GM18526 (cell line): ENCODE measurements around the gene CASS4.
A peak's percentile ranks its signal among the peaks of the same experiment; 100 is the strongest.

Experiments used
- POLR2A ChIP-seq: IDR thresholded peaks from 3 replicates; pipeline ENCODE4 v1.6.1; 2011; ENCODE audit not compliant: insufficient read length; ENCODE audit errors: extremely low read depth

Gene CASS4

GRCh38 chr20:56388882-56389281 is 23.2 kb upstream of the CASS4 start:
- TF ChIP-seq POLR2A = no peak

- TF ChIP-seq POLR2A = no peak
Observed at GRCh38 chr20:56389807-56390206, 22.3 kb upstream of the CASS4 start.

- no peak for TF ChIP-seq POLR2A
Observed at GRCh38 chr20:56391037-56391436, 21.0 kb upstream of the CASS4 start.

GRCh38 chr20:56391596-56392131 is 20.4 kb upstream of the CASS4 start:
- TF ChIP-seq POLR2A = no peak

GRCh38 chr20:56392132-56392880 is 19.8 kb upstream of the CASS4 start, which contains the start of the genes AURKA and CSTF1:
Gene AURKA, minus strand, starts transcription at chr20:56392215. Its CDS starts 4,018 bp downstream, at chr20:56388197.
Gene CSTF1, plus strand, starts transcription at chr20:56392645. Its CDS starts 2,908 bp downstream, at chr20:56395553.
- peak; percentile 45 for TF ChIP-seq POLR2A

GRCh38 chr20:56392881-56393482 is 19.1 kb upstream of the CASS4 start:
- no peak for TF ChIP-seq POLR2A

GRCh38 chr20:56393653-56394052 is 18.4 kb upstream of the CASS4 start:
- TF ChIP-seq POLR2A = no peak

GRCh38 chr20:56395166-56395565 is 16.9 kb upstream of the CASS4 start:
- TF ChIP-seq POLR2A = no peak

- no peak for TF ChIP-seq POLR2A
Observed at GRCh38 chr20:56400001-56400640, 11.9 kb upstream of the CASS4 start.

- no peak for TF ChIP-seq POLR2A
Observed at GRCh38 chr20:56403465-56403864, 8.6 kb upstream of the CASS4 start.

GRCh38 chr20:56406910-56407309 is 5.2 kb upstream of the CASS4 start:
- TF ChIP-seq POLR2A = no peak

GRCh38 chr20:56409521-56409920 is 2.5 kb upstream of the CASS4 start:
- TF ChIP-seq POLR2A = no peak

GRCh38 chr20:56409956-56410355 is 2.1 kb upstream of the CASS4 start:
- TF ChIP-seq POLR2A = no peak

- TF ChIP-seq POLR2A = no peak
Observed at GRCh38 chr20:56412473-56412790, 372 bp downstream of the CASS4 start.

GRCh38 chr20:56412949-56413348 is 889 bp downstream of the CASS4 start:
- no peak for TF ChIP-seq POLR2A
